ENCODE data around the gene CFAP46. TPM values are rescaled to one million over a fixed set of nuclear protein-coding genes. Genes with fewer than 3 reads are reported as not detected.
A peak's percentile ranks its signal among the peaks of the same experiment; 100 is the strongest.

Gene CFAP46
- total and polyA plus RNA-seq, 9 of the 15 experiments (the other 6 are each of a cell fraction or from before 2014, with no cell fraction given), result not detected

DNA sequence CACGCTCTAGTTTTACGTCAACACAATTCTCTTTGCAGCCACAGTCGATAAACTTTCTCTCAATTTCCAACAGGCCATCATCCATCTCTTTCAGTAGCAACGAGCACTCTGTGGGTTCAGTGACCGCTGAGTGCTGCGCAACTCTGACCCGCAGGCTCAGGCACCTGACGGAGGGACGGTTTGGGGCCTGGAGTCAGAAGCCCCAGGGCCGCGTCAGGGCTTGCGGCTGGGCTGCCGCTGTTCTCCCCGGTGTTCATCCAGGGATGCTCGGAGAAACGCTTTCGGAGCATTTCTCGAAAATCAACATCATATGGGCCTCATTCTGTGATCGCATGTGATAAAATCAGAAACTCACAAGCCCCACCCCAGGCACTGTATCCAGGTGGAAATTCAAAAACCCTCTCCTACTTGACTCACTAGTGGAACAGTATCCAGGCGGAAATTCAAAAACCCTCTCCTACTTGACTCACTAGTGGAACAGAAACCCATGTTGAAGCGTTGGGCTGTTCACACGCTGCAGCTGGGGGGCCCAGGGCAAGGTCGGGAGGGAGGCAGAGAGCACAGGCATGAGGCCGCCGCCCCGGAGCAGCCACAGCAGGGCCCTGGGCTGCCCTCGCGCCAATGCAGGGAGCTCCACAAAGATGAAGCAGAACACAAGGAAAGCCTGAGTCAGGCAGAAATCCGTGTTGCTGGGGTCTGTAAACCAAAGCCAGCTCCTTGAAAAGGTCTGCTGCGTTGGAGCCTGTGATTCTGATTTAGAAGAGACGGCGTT, 83.1 kb downstream of the CFAP46 start (continued):
- TF ChIP-seq CREB3 (tag; conservative IDR thresholded peaks at IDR 0.05; ENCODE audit: low read depth) (no peak), MCM3 (IDR thresholded peaks at IDR 0.05) (no peak)

DNA sequence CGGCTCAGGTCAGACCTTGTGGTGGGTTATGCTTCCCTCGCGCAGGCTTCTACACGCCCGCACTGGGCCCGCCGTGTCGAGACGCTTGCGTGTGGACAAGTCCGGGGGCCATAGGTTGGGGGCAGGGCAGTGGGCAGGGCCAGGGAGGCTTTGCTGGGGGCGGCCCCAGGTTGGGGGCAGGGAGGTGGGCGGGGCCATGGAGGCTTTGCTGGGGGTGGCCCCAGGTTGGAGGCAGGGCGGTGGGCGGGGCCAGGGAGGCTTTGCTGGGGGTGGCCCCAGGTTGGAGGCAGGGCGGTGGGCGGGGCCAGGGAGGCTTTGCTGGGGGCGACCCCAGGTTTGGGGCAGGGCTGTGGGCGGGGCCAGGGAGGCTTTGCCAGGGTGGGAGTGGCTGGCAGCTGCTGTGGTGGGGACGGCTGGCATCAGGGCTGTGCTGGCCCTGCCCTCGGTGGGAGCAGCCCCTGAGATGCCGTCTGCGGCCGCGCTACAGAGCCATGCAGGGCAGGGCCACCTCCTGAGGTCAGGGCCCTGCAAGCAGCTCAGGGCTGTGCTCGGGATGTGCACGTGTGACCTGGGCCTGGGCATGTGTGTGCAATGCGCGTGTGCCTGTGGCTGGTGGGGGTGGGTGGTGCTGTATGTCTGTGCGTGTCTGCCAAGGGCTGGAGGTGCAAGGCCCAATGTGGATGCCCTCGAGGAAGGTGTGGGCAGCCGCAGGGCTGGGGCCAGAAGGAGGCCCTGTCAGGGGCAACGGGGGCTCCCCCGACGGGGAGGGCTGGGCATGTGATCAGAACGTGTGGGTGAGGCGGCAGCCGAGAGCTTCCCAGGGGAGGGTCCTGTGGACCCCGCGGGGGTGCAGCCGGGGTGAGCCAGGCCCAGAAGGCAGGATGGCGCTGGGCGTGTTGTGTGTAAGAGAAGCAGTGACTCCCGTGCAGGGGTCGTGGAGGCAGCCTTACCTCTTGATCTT, 84.0 kb downstream of the CFAP46 start:
- peak in 3 of 4 experiments; percentile 17 to 44 (median 32) for DNase-seq (ENCODE audit: extremely low read depth in 1 of 4, low spot score in 3 of 4)
- no TSS peak for BruUV-seq (replicated peaks)

More for the DNA sequence above, 84.0 kb downstream of the CFAP46 start:
- WGBS (ENCODE audit: insufficient coverage, low coverage, missing lambda C conversion rate), result 47% methylated on average over 24 of the region's 45 CpGs
- H3K9me1 ChIP-seq (ENCODE audit: control insufficient read depth, insufficient read depth, low read length), result no peaks in the 10 kb centered on the region
- no peak overlapping the region for H3K4me2 ChIP-seq (ENCODE audit: insufficient read depth, low read length)
- H3K27ac ChIP-seq (ENCODE audit: extremely low read depth, low read depth, low read length), result no peak overlapping the region
- no peak overlapping the region for H3K4me3 ChIP-seq
- TF ChIP-seq SNIP1 (IDR thresholded peaks at IDR 0.05; ENCODE audit: low read depth) (no peak), BRCA1 (IDR thresholded peaks at IDR 0.05) (no peak), BRCA1 (CRISPR knock-in tag; IDR thresholded peaks at IDR 0.05) (no peak), MAFK (IDR thresholded peaks at IDR 0.05; ENCODE audit: low read length) (no peak), MAFG (tag; conservative IDR thresholded peaks at IDR 0.05) (no peak), TCF3 (CRISPR knock-in tag; IDR thresholded peaks at IDR 0.05) (no peak), SOX6 (IDR thresholded peaks at IDR 0.05) (no peak), HMBOX1 (IDR thresholded peaks at IDR 0.05) (no peak)
- no peaks in the 10 kb centered on the region for H3K9me3 ChIP-seq (replicated peaks; ENCODE audit: control insufficient read depth, insufficient read depth, low read depth, low read length)
- no peaks in the 10 kb centered on the region; the same call in 1 of the 2 replicates for H4K20me1 ChIP-seq (replicated peaks; ENCODE audit: control insufficient read depth, insufficient read depth, low read length)
- ChIA-PET CTCF (ENCODE audit: low intra/inter-chr PET ratio) (no interaction called here), POLR2A (no interaction called here)
- H3K27me3 ChIP-seq (ENCODE audit: control insufficient read depth in 2 of 2, insufficient read depth in 2 of 2, low read length in 2 of 2), result peaks cover 0 to 46% of the 10 kb centered on the region in 2 experiments; a peak in 2 of 5 replicates
- H3K36me3 ChIP-seq (ENCODE audit: control insufficient read depth, insufficient read depth, low read length), result no peaks in the 10 kb centered on the region
- in situ Hi-C loops (cut with MboI), result no loop called here
- no peak overlapping the region for H2AFZ ChIP-seq (ENCODE audit: low read depth, low read length)
- H3K9ac ChIP-seq (ENCODE audit: insufficient read depth in 1 of 2, low read depth in 2 of 2, low read length in 2 of 2), result no peak overlapping the region; a peak in 1 of 4 replicates
- peak; percentile 60 for ATAC-seq
- no peaks in the 10 kb centered on the region for H3K79me2 ChIP-seq (ENCODE audit: control insufficient read depth, insufficient read depth, low read length)
- 0 out of 5 replicates have a peak, but pooled peaks cover 0 to 4% of the 10 kb centered on the region in 2 experiments for H3K4me1 ChIP-seq (replicated peaks in 1 of 2; ENCODE audit: control insufficient read depth in 2 of 2, insufficient read depth in 2 of 2, low read length in 2 of 2)
- FAIRE-seq, result no peak
- intact Hi-C loops (cut with micrococcal nuclease), result no loop called here
